Right cardiac atrium (tissue), 5 donors: ENCODE results near the gene PEAR1. TPM values are rescaled to one million over a fixed set of nuclear protein-coding genes. Genes with fewer than 3 reads are reported as not detected.

Experiments used
- ATAC-seq, 2 donors: fragments of 200-7000 bp; cut with Tn5 transposase; one replicate each; pipeline versions ENCODE4 v1.8.0 to v1.9.1; 2020; ENCODE audit warnings: moderate library complexity in 2 of 2, mild to moderate bottlenecking in 1 of 2
- DNase-seq, 3 donors: peaks; one replicate each; pipeline ENCODE4 v3.0.0-alpha.2; 2020
- H3K27ac ChIP-seq: one replicate; pipeline ENCODE4 v1.5.1; 2013; ENCODE audit warnings: mild to moderate bottlenecking, low read length, control low read depth, moderate library complexity
- H3K27me3 ChIP-seq: one replicate; pipeline ENCODE4 v1.6.1; 2013; ENCODE audit not compliant: control insufficient read depth, insufficient read depth
- H3K4me1 ChIP-seq: one replicate; pipeline ENCODE4 v1.6.1; 2013; ENCODE audit warnings: low read length; ENCODE audit not compliant: control insufficient read depth, insufficient read depth
- H3K4me3 ChIP-seq: one replicate; pipeline ENCODE4 v1.5.1; 2013; ENCODE audit warnings: low read length, control low read depth
- H3K9me3 ChIP-seq: one replicate; pipeline ENCODE4 v1.6.1; 2013; ENCODE audit warnings: low read length; ENCODE audit not compliant: control insufficient read depth
- WGBS: extraction: QIAGEN DNeasy Blood & Tissue Kit; methylation state at CpG from one replicate; pipeline ENCODE4 v1.1.7; 2013; 5-methylcytosine and 5-hydroxymethylcytosine counted together
- intact Hi-C, 4 donors: fragments of 100-400 bp; cut with DNase I; formaldehyde crosslinking; loops; one replicate each; pipeline versions ENCODE4 v1.11.0 to v1.14.0; 2022 to 2023
- polyA plus RNA-seq: library from polyadenylated mRNA; stranded (reverse); fragments of 200-250 nt; gene quantifications from one replicate; pipeline ENCODE4 v1.2.3, GENCODE V29; 2013
- total RNA-seq, 4 donors: library from RNA; stranded (reverse); fragmentation: NEBNext Ultra II Directional; extraction: Animal tissue kit (Norgen Biotek cat#: 25700); gene quantifications; one replicate each; pipeline ENCODE4 v1.2.1, GENCODE V29; 2021
- donor health status: healthy with polysubstance abuse.
- donor health status: DM: no; HTN: yes; CAD: no.
- donor health status: DM: no; HTN: no; CAD: no.
- donor health status: DM: no; HTN: yes; CAD: no; lungs with severe emphysema.
- donor health status: DM: yes; HTN: yes; CAD: no.

PEAR1 gene
- total and polyA plus RNA-seq, 5 donors: 6.6 to 10.3 (median 8.4) TPM

DNA sequence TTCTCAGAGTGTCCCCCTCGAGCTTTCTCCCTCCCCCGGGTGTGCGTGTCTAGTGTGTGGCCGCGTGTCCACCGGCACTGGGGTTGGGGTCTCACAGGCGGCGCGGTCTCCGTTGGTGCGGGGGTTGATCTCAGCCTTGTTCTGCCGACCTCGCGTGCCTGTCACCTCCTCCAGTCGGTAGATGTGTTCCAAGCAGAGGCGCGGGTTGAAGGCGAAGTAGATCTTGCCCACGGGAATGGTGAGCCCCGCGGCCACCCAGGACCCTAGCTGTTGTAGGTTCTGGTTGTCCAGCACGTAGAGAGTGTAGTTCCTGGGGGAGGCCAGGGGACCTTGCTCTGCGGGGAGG, 44.4 kb upstream of the PEAR1 start:
- no peaks in the 10 kb centered on the region for H3K9me3 ChIP-seq
- H3K27me3 ChIP-seq: no peaks in the 10 kb centered on the region
- intact Hi-C loops: no loop called here
- DNase-seq (no peak), ATAC-seq (no peak)
- H3K4me3 ChIP-seq: no peak overlapping the region
- no peak overlapping the region for H3K27ac ChIP-seq
- no peaks in the 10 kb centered on the region for H3K4me1 ChIP-seq
- 29% methylated on average over 23 of the region's 23 CpGs for WGBS

DNA sequence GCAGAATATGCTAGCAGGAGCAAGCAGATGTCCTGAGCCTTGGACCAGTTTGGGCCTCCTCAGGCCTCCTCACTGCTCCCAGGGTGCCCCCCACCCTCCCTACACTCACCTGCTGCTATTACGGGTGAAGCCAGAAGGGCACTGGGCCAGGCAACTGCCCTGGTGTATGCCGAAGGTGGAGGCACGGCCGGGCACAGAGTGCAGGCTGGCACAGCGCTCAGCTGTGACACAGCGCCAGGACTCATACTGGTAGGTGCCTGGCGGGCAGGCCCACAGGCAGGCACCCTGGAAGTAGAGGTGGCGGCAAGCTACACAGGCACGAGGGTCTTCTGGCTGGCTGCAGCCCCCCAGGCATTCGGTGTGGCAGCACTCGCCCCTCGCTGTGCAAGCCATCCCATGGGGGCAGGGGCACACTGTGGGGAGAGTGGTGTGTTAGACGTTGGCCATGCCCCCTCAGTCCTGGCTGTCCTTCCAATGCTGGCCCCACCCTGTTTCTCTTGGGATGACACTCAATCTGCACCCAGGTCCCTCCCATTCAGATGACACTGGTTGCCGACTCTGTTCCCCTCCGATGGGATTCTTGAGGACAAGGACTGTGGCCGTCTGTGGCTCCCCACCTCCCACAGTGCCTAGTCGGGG, 41.6 kb upstream of the PEAR1 start:
- no peaks in the 10 kb centered on the region for H3K27me3 ChIP-seq
- H3K4me1 ChIP-seq: no peaks in the 10 kb centered on the region
- H3K27ac ChIP-seq: no peak overlapping the region
- WGBS: 71% methylated on average over 17 of the region's 17 CpGs
- intact Hi-C loops: loop anchor here in 1 of 4 donors (10.0 kb wide), 1 partner anchor 157 kb away; no protein-coding TSS in a partner anchor
- DNase-seq (no peak), ATAC-seq (peak; percentile 12 to 28)
- H3K9me3 ChIP-seq: no peaks in the 10 kb centered on the region
- no peak overlapping the region for H3K4me3 ChIP-seq

DNA sequence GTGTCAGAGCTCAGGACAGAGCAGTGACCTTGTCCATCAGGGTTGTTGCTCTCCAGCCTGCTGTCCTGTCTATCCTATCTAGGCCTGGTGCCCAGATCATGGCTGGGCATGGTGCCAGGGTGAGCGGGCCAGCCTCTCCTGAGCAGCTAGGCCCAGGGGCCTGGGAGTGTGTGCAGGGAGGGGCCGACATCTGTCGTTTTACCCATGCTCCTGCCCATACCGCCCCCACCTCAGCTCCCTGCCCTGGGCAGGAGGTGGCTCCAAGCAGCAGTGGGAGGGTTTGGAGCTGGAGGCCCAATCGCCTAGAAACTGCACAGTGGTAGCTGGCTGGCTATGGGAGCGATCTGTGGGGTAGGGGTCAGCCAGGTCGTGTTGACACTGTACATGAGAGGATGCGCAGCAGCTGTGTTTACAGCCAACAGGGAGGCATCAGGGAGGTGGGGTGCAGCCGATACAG, 41.1 kb upstream of the PEAR1 start:
- Histone ChIP-seq H3K9me3 (no peaks in the 10 kb centered on the region), H3K27me3 (no peaks in the 10 kb centered on the region), H3K4me1 (no peaks in the 10 kb centered on the region), H3K4me3 (no peak overlapping the region), H3K27ac (no peak overlapping the region)
- ATAC-seq (peak; percentile 74 to 80), DNase-seq (peak; percentile 66 to 89 (median 88))
- 38% methylated on average over 9 of the region's 9 CpGs for WGBS
- intact Hi-C loops: loop anchor here in 1 of 4 donors (10.0 kb wide), 1 partner anchor 158 kb away; no protein-coding TSS in a partner anchor

DNA sequence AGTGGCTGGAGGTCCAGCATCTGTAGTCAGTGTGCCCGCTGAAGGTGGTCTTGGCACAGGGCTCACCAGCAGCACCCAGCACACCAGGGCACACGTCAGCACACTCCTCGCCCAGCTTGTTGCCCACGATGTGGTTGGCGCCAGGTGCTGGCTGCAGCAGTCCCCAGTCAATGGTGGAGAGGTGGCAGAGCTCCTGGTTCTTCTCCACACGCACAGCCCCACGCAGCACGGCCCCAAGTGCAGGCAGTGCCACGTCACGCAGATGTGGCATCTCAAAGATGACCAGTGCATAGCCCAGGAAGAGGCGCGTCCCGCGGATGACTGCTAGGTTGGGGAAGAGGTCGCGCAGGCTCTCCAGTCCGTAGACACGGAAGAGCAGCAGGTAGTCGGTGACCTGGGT, 39.8 kb upstream of the PEAR1 start:
- intact Hi-C loops: loop anchor here in 1 of 4 donors (10.0 kb wide), 1 partner anchor 159 kb away; no protein-coding TSS in a partner anchor
- Histone ChIP-seq H3K4me1 (peaks cover 4% of the 10 kb centered on the region), H3K4me3 (no peak overlapping the region), H3K9me3 (no peaks in the 10 kb centered on the region), H3K27ac (no peak overlapping the region), H3K27me3 (no peaks in the 10 kb centered on the region)
- WGBS: 91% methylated on average over 19 of the region's 19 CpGs
- ATAC-seq (no peak), DNase-seq (peak in 1 of 3 donors; percentile 53)

DNA sequence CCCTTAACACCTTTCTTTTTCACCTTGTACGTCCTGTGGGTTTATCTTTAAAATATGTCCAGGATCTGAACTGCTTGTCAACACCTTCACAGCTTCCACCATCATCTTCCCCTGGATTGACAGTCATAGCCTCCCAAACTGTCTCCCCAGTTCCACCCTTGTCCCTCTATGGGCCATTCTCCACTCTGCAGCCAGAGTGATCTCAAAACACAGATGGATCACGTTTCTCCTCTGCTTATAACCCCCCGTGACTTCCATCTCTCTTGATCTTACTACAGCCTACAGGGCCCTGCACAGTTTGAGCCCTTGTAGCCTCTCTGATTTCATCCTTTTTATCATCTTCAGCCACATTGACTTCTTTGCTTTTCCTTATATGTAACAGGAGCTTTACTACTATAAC, 38.9 kb upstream of the PEAR1 start:
- Histone ChIP-seq H3K4me1 (peaks cover 4% of the 10 kb centered on the region), H3K4me3 (no peak overlapping the region), H3K27ac (no peak overlapping the region), H3K9me3 (no peaks in the 10 kb centered on the region), H3K27me3 (no peaks in the 10 kb centered on the region)
- intact Hi-C loops: loop anchor here in 1 of 4 donors (10.0 kb wide), 1 partner anchor 160 kb away; no protein-coding TSS in a partner anchor
- WGBS: 60% methylated on average over 3 of the region's 3 CpGs
- DNase-seq (no peak), ATAC-seq (no peak)

DNA sequence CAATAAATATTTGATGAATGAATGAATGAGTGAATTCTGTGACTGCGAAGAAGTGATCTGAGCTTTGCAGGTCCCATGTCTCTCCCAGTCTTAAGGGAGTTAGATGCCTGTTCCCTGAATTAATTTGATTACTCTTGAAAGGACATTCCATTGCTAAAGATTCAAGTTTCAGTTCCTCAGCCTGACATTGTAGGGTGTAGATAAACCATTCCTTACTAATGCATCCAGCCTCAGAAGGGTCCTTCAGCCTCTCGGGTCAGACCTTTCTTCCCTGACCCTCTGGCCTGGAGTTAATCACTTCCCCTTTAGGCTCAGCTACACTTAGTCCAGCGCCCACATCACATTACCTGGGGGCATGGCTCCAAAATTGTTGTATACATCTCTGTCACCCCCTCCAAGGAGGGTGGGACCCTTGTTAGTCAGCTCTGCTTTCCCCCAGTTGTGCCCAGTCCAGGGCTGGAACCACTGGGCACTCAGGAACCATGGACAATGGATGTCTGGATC, 37.2 kb upstream of the PEAR1 start:
- Histone ChIP-seq H3K4me1 (peaks cover 4% of the 10 kb centered on the region), H3K9me3 (no peaks in the 10 kb centered on the region), H3K27ac (no peak overlapping the region), H3K27me3 (no peaks in the 10 kb centered on the region), H3K4me3 (no peak overlapping the region)
- no peak for ATAC-seq
- 80% methylated on average over 3 of the region's 3 CpGs for WGBS
- DNase-seq: no peak
- intact Hi-C loops: loop anchor here in 1 of 4 donors (10.0 kb wide), 1 partner anchor 162 kb away; no protein-coding TSS in a partner anchor

DNA sequence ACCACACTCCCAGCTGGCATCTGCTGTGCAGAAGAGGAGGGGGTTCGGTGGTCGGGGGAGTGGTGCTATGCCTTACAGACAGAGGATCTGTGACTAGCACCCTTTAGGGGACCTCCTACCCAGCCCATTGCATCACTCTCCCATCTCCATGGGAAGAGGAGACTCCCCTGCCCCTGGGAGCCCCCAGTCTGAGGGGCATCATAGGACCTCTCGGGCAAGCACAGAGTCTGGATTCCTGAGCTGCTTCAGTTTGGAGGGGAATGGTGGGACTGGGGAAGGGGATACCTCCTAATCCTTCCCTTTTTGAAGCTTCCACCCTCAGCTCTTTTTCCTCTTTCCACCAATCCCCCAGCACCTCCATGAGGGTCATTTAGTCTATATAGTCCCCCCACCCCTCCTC, 36.0 kb upstream of the PEAR1 start:
- WGBS: 73% methylated on average over 3 of the region's 3 CpGs
- H3K27ac ChIP-seq: no peak overlapping the region
- intact Hi-C loops: loop anchor here in 1 of 4 donors (10.0 kb wide), 1 partner anchor 163 kb away; no protein-coding TSS in a partner anchor
- ATAC-seq: no peak
- DNase-seq: no peak
- H3K4me1 ChIP-seq: peaks cover 4% of the 10 kb centered on the region
- no peak overlapping the region for H3K4me3 ChIP-seq
- no peaks in the 10 kb centered on the region for H3K27me3 ChIP-seq
- H3K9me3 ChIP-seq: no peaks in the 10 kb centered on the region

DNA sequence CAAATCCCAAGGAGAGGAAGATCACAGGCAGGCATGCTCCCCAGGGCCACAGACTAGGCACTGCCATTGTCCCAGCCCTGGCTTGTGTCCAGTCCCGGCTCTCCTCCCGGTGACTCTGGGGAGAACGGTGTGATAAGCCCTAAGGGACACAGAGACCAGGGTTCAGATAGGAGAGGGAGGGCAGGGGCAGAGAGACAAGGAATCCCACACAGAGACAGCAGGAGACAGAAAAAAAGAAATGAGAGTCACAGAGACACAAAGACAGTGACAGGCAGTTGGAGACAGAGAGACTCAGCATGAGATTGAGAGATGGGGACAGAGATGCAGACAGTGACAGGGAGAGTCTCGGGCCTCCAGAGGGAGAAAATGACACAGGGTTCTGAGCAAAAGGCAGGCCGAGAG, 35.0 kb upstream of the PEAR1 start:
- no peak for ATAC-seq

DNA sequence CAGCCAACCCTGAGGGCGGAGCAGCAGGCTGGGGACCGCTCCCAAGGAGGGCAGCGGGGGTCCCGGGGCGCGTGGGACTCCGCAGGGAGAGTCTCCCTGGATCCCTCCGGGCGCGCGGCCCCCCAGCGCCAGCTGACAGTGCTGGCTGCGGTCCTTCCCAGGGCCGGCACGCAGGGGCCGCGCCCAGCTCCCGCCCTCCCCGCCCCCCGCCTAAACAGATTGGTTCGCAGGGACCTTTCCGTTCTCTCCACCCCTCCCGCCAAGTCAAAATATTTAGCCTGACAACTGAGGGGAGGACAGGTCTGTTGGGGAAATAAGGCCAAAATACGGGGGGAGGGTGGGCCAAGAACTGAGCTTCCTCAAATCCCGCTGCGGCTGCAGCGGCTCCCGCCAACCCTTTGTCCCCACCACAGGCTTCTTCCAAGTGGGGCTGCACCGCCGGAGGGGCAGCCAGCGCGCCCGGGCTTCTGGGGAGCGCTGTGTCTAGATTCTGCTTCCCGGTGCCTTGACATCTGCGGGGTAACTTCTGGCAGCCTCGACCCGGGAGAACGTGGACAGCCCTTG, 34.5 kb upstream of the PEAR1 start, which contains the start of gene INSRR:
TSS of gene INSRR (minus strand) at position 159 of the 564 bp plus-strand sequence. CDS start 496 bp downstream, outside the sequence.
- H3K4me1 ChIP-seq: peaks cover 4% of the 10 kb centered on the region
- H3K27me3 ChIP-seq: no peaks in the 10 kb centered on the region
- H3K9me3 ChIP-seq: no peaks in the 10 kb centered on the region
- ATAC-seq (peak; percentile 14 to 40), DNase-seq (peak in 1 of 3 donors; percentile 72)
- WGBS: 5% methylated on average over 39 of the region's 39 CpGs
- H3K27ac ChIP-seq: no peak within 1 kb of the TSS
- intact Hi-C loops: loop anchor here in 1 of 4 donors (10.0 kb wide), 1 partner anchor 164 kb away; no protein-coding TSS in a partner anchor
- H3K4me3 ChIP-seq: peak within 1 kb of the TSS; percentile 27

More for the DNA sequence above, 35.0 kb upstream of the PEAR1 start:
- intact Hi-C loops: loop anchor here in 1 of 4 donors (10.0 kb wide), 1 partner anchor 164 kb away; no protein-coding TSS in a partner anchor
- Histone ChIP-seq H3K4me1 (peaks cover 4% of the 10 kb centered on the region), H3K27me3 (no peaks in the 10 kb centered on the region), H3K9me3 (no peaks in the 10 kb centered on the region), H3K4me3 (peak overlapping the region; percentile 27), H3K27ac (no peak overlapping the region)
- peak in 1 of 3 donors; percentile 67 for DNase-seq
- 11% methylated on average over 5 of the region's 5 CpGs for WGBS

DNA sequence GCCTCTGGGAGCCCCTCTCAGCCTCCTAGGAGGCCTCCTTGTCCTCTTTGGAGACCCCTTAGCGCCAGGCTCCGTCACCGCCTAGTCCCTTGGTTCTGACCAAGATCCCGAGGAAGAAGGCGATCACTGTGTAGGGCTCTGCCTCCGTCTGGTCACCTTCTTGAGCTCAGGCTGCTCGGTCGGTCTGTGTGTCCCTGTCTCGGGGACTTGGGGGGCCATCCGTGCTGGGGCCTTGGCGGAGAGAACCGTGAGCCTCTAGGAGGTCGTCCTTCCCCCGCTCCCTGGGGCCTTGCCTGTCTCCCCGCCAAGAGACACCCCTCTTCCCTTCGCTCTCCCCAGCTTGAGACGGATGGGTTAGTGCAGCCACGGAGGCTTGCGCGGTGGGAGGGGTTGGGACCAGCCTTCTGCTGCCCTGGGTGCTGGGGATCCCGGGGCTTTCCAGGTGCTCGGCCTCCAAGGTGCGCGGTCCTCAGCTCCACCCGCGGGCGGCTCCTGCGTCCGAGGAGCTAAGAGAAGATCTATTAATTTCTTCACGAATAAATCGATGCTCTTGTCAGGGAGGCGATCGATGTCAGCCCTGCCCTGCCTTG, 33.9 kb upstream of the PEAR1 start:
- ATAC-seq (peak; percentile 55), DNase-seq (peak in 2 of 3 donors; percentile 64 to 65)
- intact Hi-C loops: loop anchor here in 1 of 4 donors (10.0 kb wide), 1 partner anchor 165 kb away; no protein-coding TSS in a partner anchor
- no peaks in the 10 kb centered on the region for H3K9me3 ChIP-seq
- H3K4me3 ChIP-seq: peak overlapping the region; percentile 27
- WGBS: 1% methylated on average over 33 of the region's 33 CpGs
- peaks cover 4% of the 10 kb centered on the region for H3K4me1 ChIP-seq
- no peaks in the 10 kb centered on the region for H3K27me3 ChIP-seq
- H3K27ac ChIP-seq: no peak overlapping the region
